ENCODE data around the gene NRGN. TPM values are rescaled to one million over a fixed set of nuclear protein-coding genes. Genes with fewer than 3 reads are reported as not detected.
A peak's percentile ranks its signal among the peaks of the same experiment; 100 is the strongest.

NRGN gene
- total and polyA plus RNA-seq, 2 of the 8 experiments (the other 6 are each of a cell fraction or from before 2014, with no cell fraction given), result 0.60 to 1.0 TPM

DNA sequence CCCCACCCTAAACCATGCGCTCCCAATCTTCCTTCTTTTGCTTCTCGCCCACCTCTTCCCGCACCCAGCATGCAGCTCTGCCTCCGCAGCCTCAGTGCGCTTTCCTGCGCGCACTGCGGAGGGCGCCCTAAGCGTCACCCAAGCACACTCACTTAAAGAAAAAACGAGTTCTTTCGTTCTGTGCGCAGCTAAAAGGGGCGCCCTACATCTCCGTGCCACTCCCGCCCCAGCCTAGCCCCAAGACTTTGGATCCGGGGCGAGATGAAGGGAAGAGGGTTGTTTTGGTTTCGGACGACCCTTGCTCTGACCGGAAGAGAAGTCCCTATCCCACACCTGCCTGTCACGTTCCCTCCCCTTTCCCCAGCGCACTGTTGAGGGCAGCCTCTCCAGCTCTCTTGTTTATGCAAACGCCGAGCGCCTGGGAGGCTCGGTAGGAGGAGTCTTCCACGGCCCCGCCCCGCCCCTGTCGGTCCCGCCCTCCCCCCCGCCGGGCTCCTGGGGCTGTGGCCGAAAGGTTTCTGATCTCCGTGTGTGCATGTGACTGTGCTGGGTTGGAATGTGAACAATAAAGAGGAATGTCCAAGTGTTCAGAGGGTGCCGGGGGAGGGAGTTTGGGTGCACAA, 7.0 kb downstream of the NRGN start (continued):
- TF ChIP-seq NANOG (IDR thresholded peaks at IDR 0.05; ENCODE audit: insufficient read depth, low read depth, low read length, poor library complexity, severe bottlenecking) (no peak), SP4 (IDR thresholded peaks at IDR 0.05; ENCODE audit: low read length) (no peak), SAP30 (IDR thresholded peaks at IDR 0.05; ENCODE audit: insufficient read depth, insufficient replicate concordance, low read length) (no peak), JUN (IDR thresholded peaks at IDR 0.05; ENCODE audit: low read depth, low read length) (0 out of 2 replicates have a peak, but pooled peaks have one; percentile 9), RAD21 (IDR thresholded peaks at IDR 0.05 in 1 of 2, conservative IDR thresholded peaks at IDR 0.05 in 1 of 2; ENCODE audit: low read depth in 2 of 2, low read length in 2 of 2) (peak; percentile 29 to 36; a peak in 2 of 4 replicates), RFX5 (IDR thresholded peaks at IDR 0.05; ENCODE audit: borderline replicate concordance, low read depth, low read length) (no peak), FOSL1 (IDR thresholded peaks at IDR 0.05; ENCODE audit: insufficient read depth, low read depth, low read length) (no peak), CBX8 (IDR thresholded peaks at IDR 0.05; ENCODE audit: borderline replicate concordance, low read depth, low read length) (no peak), POU5F1 (IDR thresholded peaks at IDR 0.05; ENCODE audit: low read depth, low read length) (no peak), TAF7 (optimal IDR thresholded peaks at IDR 0.05; ENCODE audit: borderline replicate concordance, low read depth, low read length) (no peak), EP300 (IDR thresholded peaks at IDR 0.05; ENCODE audit: borderline replicate concordance in 1 of 2, low read depth in 2 of 2, low read length in 2 of 2) (no peak), NRF1 (IDR thresholded peaks at IDR 0.05; ENCODE audit: low read depth, low read length) (no peak), RXRA (IDR thresholded peaks at IDR 0.05; ENCODE audit: insufficient read depth, low read depth, low read length) (no peak), EZH2 (IDR thresholded peaks at IDR 0.05; ENCODE audit: low read depth, low read length, severe bottlenecking) (no peak), BRCA1 (IDR thresholded peaks at IDR 0.05; ENCODE audit: low read depth, low read length) (no peak), TEAD4 (IDR thresholded peaks at IDR 0.05; ENCODE audit: low read depth, low read length) (0 out of 2 replicates have a peak, but pooled peaks have one; percentile 51), TCF12 (IDR thresholded peaks at IDR 0.05; ENCODE audit: low read depth, low read length) (0 out of 2 replicates have a peak, but pooled peaks have one; percentile 8), SIRT6 (IDR thresholded peaks at IDR 0.05; ENCODE audit: low read length) (no peak), ATF3 (IDR thresholded peaks at IDR 0.05; ENCODE audit: insufficient read depth, low read depth, low read length) (no peak), BCL11A (IDR thresholded peaks at IDR 0.05; ENCODE audit: low read depth in 2 of 2, low read length in 2 of 2) (no peak)
